Body of pancreas (tissue), 4 donors: Measurements from ENCODE around the gene C14orf93. TPM values are rescaled to one million over a fixed set of nuclear protein-coding genes. Genes with fewer than 3 reads are reported as not detected.

Experiments used
- ATAC-seq: fragments of 150-250 bp; one replicate; pipeline ENCODE4 v1.9.1; 2016
- DNase-seq, 4 donors: peaks; one replicate each; pipeline ENCODE4 v3.0.0-alpha.2; 2019
- H3K27ac ChIP-seq, 4 donors: fragments of 200-600 bp; sonication (generic); 1 replicate in 3 of 4; 2 replicates in 1 of 4; pipeline versions ENCODE4 v1.5.1 to v1.6.1; 2016 to 2019; ENCODE audit warnings: mild to moderate bottlenecking in 1 of 4, mixed read lengths in 1 of 4, moderate library complexity in 1 of 4
- H3K27me3 ChIP-seq, 2 donors: fragments of 200-600 bp; sonication (generic); one replicate each; pipeline ENCODE4 v1.6.0; 2016; ENCODE audit warnings: mild to moderate bottlenecking in 1 of 2
- H3K36me3 ChIP-seq, 2 donors: fragments of 200-600 bp; sonication (generic); replicated peaks in 1 of 2; 2 replicates each; pipeline ENCODE4 v1.5.1; 2016; ENCODE audit warnings: low read depth in 2 of 2; ENCODE audit not compliant: insufficient read depth in 1 of 2
- H3K4me1 ChIP-seq: fragments of 200-600 bp; sonication (generic); one replicate; pipeline ENCODE4 v1.6.0; 2016
- H3K4me3 ChIP-seq, 2 donors: fragments of 200-600 bp; sonication (generic); 1 replicate in 1 of 2; 2 replicates in 1 of 2; pipeline ENCODE4 v1.5.1; 2016 to 2019
- H3K9me3 ChIP-seq, 3 donors: fragments of 200-600 bp; sonication (generic); 1 replicate in 2 of 3; 2 replicates in 1 of 3; pipeline ENCODE4 v1.5.1; 2016
- POLR2A ChIP-seq, 3 donors: fragments of 450-650 bp; IDR thresholded peaks; one replicate each; pipeline ENCODE4 v1.6.1; 2016; ENCODE audit warnings: antibody characterized with exemption in 3 of 3, mild to moderate bottlenecking in 2 of 3
- whole genome bisulfite sequencing, 2 donors: methylation state at CpG; one replicate each; pipeline ENCODE4 v1.1.5; 2017; 5-methylcytosine and 5-hydroxymethylcytosine counted together
- intact Hi-C: fragments of 100-400 bp; cut with DNase I; formaldehyde crosslinking; loops from one replicate; pipeline ENCODE4 v1.15.1; 2023
- total RNA-seq, 2 donors: library from RNA; depleted of rRNA; stranded (reverse); fragments of >200 nt; gene quantifications; one replicate each; pipeline ENCODE4 v1.1.0, GENCODE V29; 2016
- TF ChIP-seq, protein P1 (sequence below), 7 experiments: fragments of 450-650 bp in 4 of 7; fragments of 200-600 bp in 3 of 7; sonication (generic) in 3 of 7; IDR thresholded peaks; one replicate each; pipeline ENCODE4 v1.5.1; 2016 to 2019; ENCODE audit warnings: antibody characterized with exemption in 7 of 7

C14orf93 gene
- total RNA-seq, 2 donors from 2014 or later = 4.0 to 11.2 TPM

GRCh38 chr14:23045419-23046357 lies 35.7 kb upstream of the C14orf93 start:
- peak overlapping the region in 3 of 4 donors; percentile 12 to 60 (median 54) for H3K27ac ChIP-seq
- WGBS, 2 donors = 65 to 68% methylated on average over 13 of the region's 13 CpGs
- peak in 2 of 4 donors; percentile 38 to 50 for DNase-seq
- no peaks in the 10 kb centered on the region for H3K27me3 ChIP-seq
- H3K9me3 ChIP-seq = no peaks in the 10 kb centered on the region
- ATAC-seq = peak; percentile 68
- intact Hi-C loops = no loop called here
- TF ChIP-seq POLR2A (IDR thresholded peaks at IDR 0.05) = no peak
- TF ChIP-seq, protein P1, sequence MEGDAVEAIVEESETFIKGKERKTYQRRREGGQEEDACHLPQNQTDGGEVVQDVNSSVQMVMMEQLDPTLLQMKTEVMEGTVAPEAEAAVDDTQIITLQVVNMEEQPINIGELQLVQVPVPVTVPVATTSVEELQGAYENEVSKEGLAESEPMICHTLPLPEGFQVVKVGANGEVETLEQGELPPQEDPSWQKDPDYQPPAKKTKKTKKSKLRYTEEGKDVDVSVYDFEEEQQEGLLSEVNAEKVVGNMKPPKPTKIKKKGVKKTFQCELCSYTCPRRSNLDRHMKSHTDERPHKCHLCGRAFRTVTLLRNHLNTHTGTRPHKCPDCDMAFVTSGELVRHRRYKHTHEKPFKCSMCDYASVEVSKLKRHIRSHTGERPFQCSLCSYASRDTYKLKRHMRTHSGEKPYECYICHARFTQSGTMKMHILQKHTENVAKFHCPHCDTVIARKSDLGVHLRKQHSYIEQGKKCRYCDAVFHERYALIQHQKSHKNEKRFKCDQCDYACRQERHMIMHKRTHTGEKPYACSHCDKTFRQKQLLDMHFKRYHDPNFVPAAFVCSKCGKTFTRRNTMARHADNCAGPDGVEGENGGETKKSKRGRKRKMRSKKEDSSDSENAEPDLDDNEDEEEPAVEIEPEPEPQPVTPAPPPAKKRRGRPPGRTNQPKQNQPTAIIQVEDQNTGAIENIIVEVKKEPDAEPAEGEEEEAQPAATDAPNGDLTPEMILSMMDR (IDR thresholded peaks at IDR 0.05) = no peak
- H3K4me1 ChIP-seq = peaks cover 11% of the 10 kb centered on the region
- H3K36me3 ChIP-seq = no peaks in the 10 kb centered on the region
- no peak overlapping the region for H3K4me3 ChIP-seq

DNA sequence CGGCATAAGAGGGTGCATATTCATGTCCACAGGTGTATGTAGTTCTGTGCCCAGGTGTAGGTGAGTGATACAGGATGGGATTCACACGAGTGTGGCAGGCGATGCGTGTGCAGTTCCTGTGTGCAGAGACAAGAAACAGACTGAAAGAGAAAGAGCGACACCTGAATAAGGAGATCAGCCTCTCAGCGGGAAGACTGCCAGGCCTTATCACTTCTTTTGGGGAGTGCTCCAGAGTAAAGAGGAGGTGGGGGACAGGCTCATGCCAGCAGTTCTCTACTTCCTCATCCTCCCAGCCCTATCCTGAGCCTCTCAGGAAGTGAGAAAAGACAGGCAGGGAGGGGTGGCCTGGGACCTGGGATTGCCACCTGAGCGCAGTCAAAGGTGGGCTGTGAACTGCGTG lies 34.9 kb upstream of the C14orf93 start:
- Histone ChIP-seq H3K4me3 (no peak overlapping the region), H3K27me3 (no peaks in the 10 kb centered on the region), H3K4me1 (peaks cover 11% of the 10 kb centered on the region), H3K27ac (peak overlapping the region in 1 of 4 donors; percentile 60), H3K36me3 (no peaks in the 10 kb centered on the region), H3K9me3 (no peaks in the 10 kb centered on the region)
- DNase-seq (no peak), ATAC-seq (peak; percentile 15)
- intact Hi-C loops = no loop called here
- 73 to 84% methylated on average over 6 to 8 of the region's 8 CpGs for WGBS, 2 donors
- no peak for TF ChIP-seq POLR2A (IDR thresholded peaks at IDR 0.05)
- TF ChIP-seq, protein P1 (IDR thresholded peaks at IDR 0.05) = no peak

DNA sequence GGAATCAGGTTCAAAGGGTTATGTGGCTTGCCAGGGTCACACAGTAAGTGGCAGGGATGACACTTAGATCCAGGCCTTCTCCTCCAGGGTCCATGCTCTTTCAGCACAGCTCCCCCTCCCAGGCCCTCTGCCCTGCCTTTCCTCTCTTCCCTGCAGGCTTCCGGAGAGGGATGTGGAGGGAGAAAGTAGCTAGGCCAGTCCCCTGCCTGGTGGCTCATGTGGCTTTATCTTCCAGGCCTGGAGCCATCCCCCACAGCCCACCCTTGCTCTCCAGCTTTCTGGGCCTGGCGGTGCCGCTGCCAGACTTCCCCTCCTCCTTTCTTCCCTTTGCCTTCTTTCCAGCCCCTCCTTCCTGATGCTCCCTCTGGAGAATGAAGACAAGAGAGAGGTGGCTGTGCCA lies 33.8 kb upstream of the C14orf93 start:
- Histone ChIP-seq H3K27ac (no peak overlapping the region), H3K9me3 (no peaks in the 10 kb centered on the region), H3K4me1 (peaks cover 11% of the 10 kb centered on the region), H3K4me3 (no peak overlapping the region), H3K27me3 (no peaks in the 10 kb centered on the region), H3K36me3 (no peaks in the 10 kb centered on the region)
- intact Hi-C loops = no loop called here
- DNase-seq = no peak
- 82 to 87% methylated on average over 3 of the region's 3 CpGs for WGBS, 2 donors
- TF ChIP-seq, protein P1 (IDR thresholded peaks at IDR 0.05) = no peak
- TF ChIP-seq POLR2A (IDR thresholded peaks at IDR 0.05) = no peak
- no peak for ATAC-seq

- H3K36me3 ChIP-seq = no peaks in the 10 kb centered on the region
- WGBS, 2 donors = 69 to 71% methylated on average over 6 of the region's 6 CpGs
- intact Hi-C loops = no loop called here
- peaks cover 11% of the 10 kb centered on the region for H3K4me1 ChIP-seq
- DNase-seq = no peak
- H3K27ac ChIP-seq = no peak overlapping the region
- H3K27me3 ChIP-seq = no peaks in the 10 kb centered on the region
- no peak overlapping the region for H3K4me3 ChIP-seq
- no peak for TF ChIP-seq POLR2A (IDR thresholded peaks at IDR 0.05)
- TF ChIP-seq, protein P1 (IDR thresholded peaks at IDR 0.05) = no peak
- H3K9me3 ChIP-seq = no peaks in the 10 kb centered on the region
- no peak for ATAC-seq
These were observed 33.2 kb upstream of the C14orf93 start for GRCh38 chr14:23043145-23043544.
